Mesothelial cell of epicardium (in vitro differentiated cells): ENCODE measurements around the gene YBX3. TPM values are rescaled to one million over a fixed set of nuclear protein-coding genes. Genes with fewer than 3 reads are reported as not detected.
A peak's percentile ranks its signal among the peaks of the same experiment; 100 is the strongest.

Source experiments
- DNase-seq, 2 experiments: peaks; one replicate each; pipeline ENCODE4 v3.0.0; 2021; ENCODE audit warnings: low spot score in 2 of 2; ENCODE audit not compliant: unreplicated experiment in 2 of 2
- H3K27ac Mint-ChIP-seq: 2 replicates; pipeline ENCODE4 v1.8.0; 2021; ENCODE audit warnings: mixed read lengths
- H3K27me3 Mint-ChIP-seq: 2 replicates; pipeline ENCODE4 v1.8.0; 2021; ENCODE audit warnings: low read depth, mixed read lengths
- H3K36me3 Mint-ChIP-seq: 2 replicates; pipeline ENCODE4 v1.8.0; 2021; ENCODE audit warnings: mixed read lengths
- H3K4me1 Mint-ChIP-seq: 2 replicates; pipeline ENCODE4 v1.8.0; 2021; ENCODE audit warnings: mixed read lengths
- H3K4me3 Mint-ChIP-seq: 2 replicates; pipeline ENCODE4 v1.8.0; 2021; ENCODE audit warnings: mild to moderate bottlenecking, moderate library complexity, mixed read lengths
- H3K9me3 Mint-ChIP-seq: 2 replicates; pipeline ENCODE4 v1.8.0; 2021; ENCODE audit warnings: mixed read lengths
- total RNA-seq: library from RNA; stranded (reverse); gene quantifications from 3 replicates; pipeline ENCODE4 v1.2.1, GENCODE V29; 2021
- TF ChIP-seq, protein P1 (sequence below): fragments of 200-600 bp; sonication (generic); IDR thresholded peaks from one replicate; pipeline ENCODE4 v1.5.0; 2021; ENCODE audit warnings: antibody characterized with exemption; ENCODE audit not compliant: unreplicated experiment

Gene YBX3
- total RNA-seq, 1 donor from 2014 or later, result 150 TPM

DNA sequence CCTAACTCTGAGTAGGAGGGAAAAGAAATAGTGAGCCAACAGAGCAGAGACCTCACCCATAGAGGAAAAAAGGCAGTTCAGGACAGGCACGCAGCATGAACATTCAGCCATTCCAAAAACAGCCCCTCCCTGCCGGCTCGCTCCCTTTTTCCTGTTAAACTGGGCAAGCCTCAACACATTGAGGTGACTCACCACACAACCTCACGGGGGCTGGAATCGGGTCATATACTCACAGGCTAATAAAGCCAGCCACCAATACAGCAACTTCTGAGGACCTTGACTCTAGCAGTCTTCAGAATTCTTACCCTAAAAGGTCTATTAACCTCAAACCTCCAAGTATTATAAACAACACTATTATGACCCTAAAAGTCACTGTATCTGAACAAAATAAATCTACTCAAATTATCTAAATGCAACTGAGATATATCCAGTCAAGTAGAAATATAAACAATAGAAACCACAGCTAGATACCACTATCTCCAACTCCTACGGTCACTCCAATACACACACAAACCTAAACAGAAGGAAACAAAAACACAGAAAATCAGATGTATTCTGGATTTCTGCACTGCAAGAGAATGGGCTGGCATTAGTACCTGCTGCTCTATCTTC is 6.3 kb downstream of the YBX3 start:
- peak overlapping the region; percentile 93 for H3K27ac Mint-ChIP-seq
- no peaks in the 10 kb centered on the region for H3K9me3 Mint-ChIP-seq
- H3K4me1 Mint-ChIP-seq, result peaks cover 53% of the 10 kb centered on the region
- DNase-seq, result peak in 1 of 2 experiments; percentile 42
- H3K36me3 Mint-ChIP-seq, result peaks cover 25% of the 10 kb centered on the region
- H3K27me3 Mint-ChIP-seq, result no peaks in the 10 kb centered on the region
- TF ChIP-seq, protein P1, sequence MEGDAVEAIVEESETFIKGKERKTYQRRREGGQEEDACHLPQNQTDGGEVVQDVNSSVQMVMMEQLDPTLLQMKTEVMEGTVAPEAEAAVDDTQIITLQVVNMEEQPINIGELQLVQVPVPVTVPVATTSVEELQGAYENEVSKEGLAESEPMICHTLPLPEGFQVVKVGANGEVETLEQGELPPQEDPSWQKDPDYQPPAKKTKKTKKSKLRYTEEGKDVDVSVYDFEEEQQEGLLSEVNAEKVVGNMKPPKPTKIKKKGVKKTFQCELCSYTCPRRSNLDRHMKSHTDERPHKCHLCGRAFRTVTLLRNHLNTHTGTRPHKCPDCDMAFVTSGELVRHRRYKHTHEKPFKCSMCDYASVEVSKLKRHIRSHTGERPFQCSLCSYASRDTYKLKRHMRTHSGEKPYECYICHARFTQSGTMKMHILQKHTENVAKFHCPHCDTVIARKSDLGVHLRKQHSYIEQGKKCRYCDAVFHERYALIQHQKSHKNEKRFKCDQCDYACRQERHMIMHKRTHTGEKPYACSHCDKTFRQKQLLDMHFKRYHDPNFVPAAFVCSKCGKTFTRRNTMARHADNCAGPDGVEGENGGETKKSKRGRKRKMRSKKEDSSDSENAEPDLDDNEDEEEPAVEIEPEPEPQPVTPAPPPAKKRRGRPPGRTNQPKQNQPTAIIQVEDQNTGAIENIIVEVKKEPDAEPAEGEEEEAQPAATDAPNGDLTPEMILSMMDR, result no peak
- H3K4me3 Mint-ChIP-seq, result peak overlapping the region; percentile 18

DNA sequence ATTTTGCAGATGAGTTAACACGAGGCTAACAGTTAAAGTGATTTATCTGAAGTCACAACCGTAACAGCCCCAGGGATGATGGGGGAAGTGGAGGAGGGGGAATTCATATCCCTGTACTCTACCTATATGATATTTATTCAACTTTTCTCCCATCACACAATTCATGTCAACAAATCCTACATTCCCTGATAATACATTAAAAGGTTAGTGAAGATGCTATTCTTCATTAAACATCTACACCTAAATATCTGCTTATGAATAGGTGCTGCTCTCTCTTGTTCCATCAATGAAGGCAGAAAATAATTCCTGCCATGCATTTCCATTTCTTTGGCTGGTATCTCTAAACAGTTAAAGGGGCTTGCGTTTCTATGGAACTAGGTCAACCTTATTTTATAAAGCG is 6.8 kb downstream of the YBX3 start:
- Mint-ChIP-seq H3K4me3 (no peak overlapping the region), H3K27ac (peak overlapping the region; percentile 93), H3K36me3 (peaks cover 29% of the 10 kb centered on the region), H3K27me3 (no peaks in the 10 kb centered on the region), H3K4me1 (peaks cover 49% of the 10 kb centered on the region), H3K9me3 (no peaks in the 10 kb centered on the region)
- TF ChIP-seq, protein P1, result no peak
- no peak for DNase-seq

DNA sequence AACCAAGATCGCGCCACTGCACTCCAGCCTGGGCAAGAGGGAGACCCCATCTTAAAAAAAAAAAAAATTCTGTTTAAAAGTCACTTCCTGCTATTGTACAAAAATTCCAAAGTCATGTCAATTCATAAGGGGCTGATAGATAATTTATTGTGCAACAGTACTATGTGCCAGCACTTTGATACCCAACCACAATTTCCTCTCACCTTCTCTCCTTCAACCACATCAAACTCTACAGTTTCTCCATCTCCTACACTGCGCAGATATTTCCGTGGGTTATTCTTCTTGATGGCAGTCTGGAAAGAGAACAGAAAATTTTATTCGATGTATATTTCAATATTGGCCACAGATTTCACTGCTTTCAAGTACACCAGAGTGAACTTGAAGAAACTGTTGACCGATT is 7.6 kb downstream of the YBX3 start:
- Mint-ChIP-seq H3K27me3 (no peaks in the 10 kb centered on the region), H3K4me1 (peaks cover 42% of the 10 kb centered on the region), H3K27ac (no peak overlapping the region), H3K4me3 (no peak overlapping the region), H3K36me3 (peaks cover 30% of the 10 kb centered on the region), H3K9me3 (no peaks in the 10 kb centered on the region)
- TF ChIP-seq, protein P1, result no peak
- no peak for DNase-seq

DNA sequence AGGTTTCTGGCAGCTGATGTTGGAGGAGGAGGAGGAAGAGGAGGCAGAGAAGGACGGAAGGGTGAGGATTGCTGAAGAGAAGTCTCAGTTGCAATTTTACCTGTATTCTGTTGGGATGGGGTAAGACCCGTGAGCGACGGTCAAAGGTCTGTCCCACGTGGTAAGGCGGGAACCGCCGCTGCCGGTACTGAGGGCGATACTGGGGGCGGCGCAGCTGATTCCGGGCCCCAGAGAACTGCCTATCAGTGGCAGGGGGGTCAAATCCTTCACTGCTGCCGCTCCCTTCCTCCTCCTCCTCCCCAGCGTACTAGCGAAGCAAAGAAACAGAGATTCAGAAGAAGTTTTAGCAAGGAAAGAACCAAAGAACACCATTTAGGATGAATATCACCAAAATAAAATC is 13.3 kb downstream of the YBX3 start:
- Mint-ChIP-seq H3K27me3 (no peaks in the 10 kb centered on the region), H3K4me1 (no peaks in the 10 kb centered on the region), H3K27ac (no peak overlapping the region), H3K36me3 (peaks cover 52% of the 10 kb centered on the region), H3K4me3 (no peak overlapping the region), H3K9me3 (no peaks in the 10 kb centered on the region)
- TF ChIP-seq, protein P1, result no peak
- DNase-seq, result no peak

DNA sequence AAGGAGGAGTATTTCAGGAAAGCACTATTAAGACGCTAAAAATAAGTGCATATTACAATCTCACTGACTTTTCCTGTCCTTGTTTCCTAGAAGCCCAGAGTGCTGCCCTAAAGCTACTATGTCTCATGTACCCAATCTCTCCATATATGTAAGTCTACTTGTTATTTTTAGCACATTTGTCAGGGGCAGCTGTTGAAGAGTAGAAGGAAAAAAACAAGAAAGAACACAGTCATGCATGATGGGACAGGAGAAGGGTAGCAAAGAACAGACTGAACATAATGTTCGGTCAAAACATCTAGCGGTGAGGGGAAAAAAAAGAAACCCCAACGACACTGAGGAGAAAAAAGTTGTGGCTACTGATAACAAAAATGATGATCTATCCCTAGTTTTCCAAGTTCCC is 14.3 kb downstream of the YBX3 start:
- Mint-ChIP-seq H3K4me3 (no peak overlapping the region), H3K4me1 (no peaks in the 10 kb centered on the region), H3K36me3 (peaks cover 52% of the 10 kb centered on the region), H3K9me3 (no peaks in the 10 kb centered on the region), H3K27me3 (no peaks in the 10 kb centered on the region), H3K27ac (no peak overlapping the region)
- no peak for DNase-seq
- TF ChIP-seq, protein P1, result no peak

DNA sequence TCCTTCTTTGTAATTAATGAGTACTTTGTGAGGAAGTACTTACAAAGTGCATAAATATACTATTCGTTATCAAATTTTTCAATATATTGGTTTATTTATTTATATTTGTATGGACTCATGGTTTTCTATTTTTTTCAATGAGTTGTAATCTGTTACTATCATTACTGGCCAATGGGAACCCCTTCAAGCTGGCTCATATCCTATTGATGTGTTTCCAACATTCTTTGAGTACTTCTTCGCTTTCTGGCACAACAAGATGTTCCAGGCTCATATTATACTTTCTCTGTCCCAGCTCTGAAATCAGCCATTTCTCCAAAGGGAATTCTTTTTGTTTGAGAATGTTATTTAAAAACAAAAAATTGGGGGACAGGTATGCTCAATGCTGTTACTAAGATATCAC is 17.5 kb downstream of the YBX3 start:
- Mint-ChIP-seq H3K36me3 (peaks cover 46% of the 10 kb centered on the region), H3K4me1 (no peaks in the 10 kb centered on the region), H3K9me3 (no peaks in the 10 kb centered on the region), H3K27ac (no peak overlapping the region), H3K4me3 (no peak overlapping the region), H3K27me3 (no peaks in the 10 kb centered on the region)
- no peak for DNase-seq
- TF ChIP-seq, protein P1, result no peak
